GM12892 (cell line): Measurements from ENCODE around the gene LARP4.

Source experiments
- POLR2A ChIP-seq: IDR thresholded peaks from 2 replicates; pipeline ENCODE4 v1.6.1; 2011; ENCODE audit warnings: low read depth, low read length, control low read depth
- POLR2AphosphoS5 ChIP-seq: IDR thresholded peaks from 2 replicates; pipeline ENCODE4 v1.6.1; 2011; ENCODE audit warnings: low read depth, low read length, control low read depth

- TF ChIP-seq POLR2AphosphoS5 (no peak), POLR2A (no peak)
Measured at GRCh38 chr12:50398931-50399330, 1.8 kb upstream of the LARP4 start.
